Measurements from ENCODE around the gene SLC9C1. TPM values are rescaled to one million over a fixed set of nuclear protein-coding genes. Genes with fewer than 3 reads are reported as not detected.

The SLC9C1 gene
- polyA plus RNA-seq, 1 experiment: not detected

- DNase-seq (ENCODE audit: low read depth, low spot score): no peak
- POLR2A ChIA-PET: no interaction called here
- Histone ChIP-seq H3K4me3 (ENCODE audit: low read depth, low read length) (no peak overlapping the region), H3K27me3 (ENCODE audit: control insufficient read depth, insufficient read depth, low read length) (no peaks in the 10 kb centered on the region), H3K27ac (ENCODE audit: low read depth, low read length) (no peak overlapping the region), H3K9me3 (ENCODE audit: control insufficient read depth, insufficient read depth, low read length) (peaks cover 3% of the 10 kb centered on the region; the same call in 1 of the 2 replicates)
- CTCF ChIA-PET: interaction anchor here (1.2 kb wide), 1 partner anchor 118 kb away, joined by 3 read pairs; no protein-coding TSS in a partner anchor
- TF ChIP-seq, protein P1, sequence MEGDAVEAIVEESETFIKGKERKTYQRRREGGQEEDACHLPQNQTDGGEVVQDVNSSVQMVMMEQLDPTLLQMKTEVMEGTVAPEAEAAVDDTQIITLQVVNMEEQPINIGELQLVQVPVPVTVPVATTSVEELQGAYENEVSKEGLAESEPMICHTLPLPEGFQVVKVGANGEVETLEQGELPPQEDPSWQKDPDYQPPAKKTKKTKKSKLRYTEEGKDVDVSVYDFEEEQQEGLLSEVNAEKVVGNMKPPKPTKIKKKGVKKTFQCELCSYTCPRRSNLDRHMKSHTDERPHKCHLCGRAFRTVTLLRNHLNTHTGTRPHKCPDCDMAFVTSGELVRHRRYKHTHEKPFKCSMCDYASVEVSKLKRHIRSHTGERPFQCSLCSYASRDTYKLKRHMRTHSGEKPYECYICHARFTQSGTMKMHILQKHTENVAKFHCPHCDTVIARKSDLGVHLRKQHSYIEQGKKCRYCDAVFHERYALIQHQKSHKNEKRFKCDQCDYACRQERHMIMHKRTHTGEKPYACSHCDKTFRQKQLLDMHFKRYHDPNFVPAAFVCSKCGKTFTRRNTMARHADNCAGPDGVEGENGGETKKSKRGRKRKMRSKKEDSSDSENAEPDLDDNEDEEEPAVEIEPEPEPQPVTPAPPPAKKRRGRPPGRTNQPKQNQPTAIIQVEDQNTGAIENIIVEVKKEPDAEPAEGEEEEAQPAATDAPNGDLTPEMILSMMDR (IDR thresholded peaks at IDR 0.05; ENCODE audit: low read depth, low read length): no peak
These were observed 64.0 kb downstream of the SLC9C1 start for GRCh38 chr3:112230033-112230432.

DNA sequence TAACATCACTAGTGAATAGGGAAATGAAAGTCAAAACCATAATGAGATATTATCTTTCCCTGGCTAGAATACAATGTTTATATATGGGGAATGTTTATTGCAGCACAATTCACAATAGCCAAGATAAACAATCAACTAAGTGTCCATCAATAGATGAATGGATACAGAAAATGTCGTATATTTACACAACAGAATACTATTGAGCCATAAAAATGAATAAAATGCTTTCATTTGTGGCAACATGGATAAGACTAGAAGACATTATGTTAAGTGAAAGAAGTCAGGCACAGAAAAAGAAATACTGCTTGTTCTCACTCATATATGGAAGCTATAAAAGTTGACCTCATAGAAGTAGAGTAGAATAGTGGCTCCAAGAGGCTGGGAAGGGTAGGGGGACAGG is 65.2 kb downstream of the SLC9C1 start:
- Histone ChIP-seq H3K27ac (ENCODE audit: low read depth, low read length) (no peak overlapping the region), H3K27me3 (ENCODE audit: control insufficient read depth, insufficient read depth, low read length) (no peaks in the 10 kb centered on the region), H3K4me3 (ENCODE audit: low read depth, low read length) (no peak overlapping the region), H3K9me3 (ENCODE audit: control insufficient read depth, insufficient read depth, low read length) (peaks cover 3% of the 10 kb centered on the region; the same call in 1 of the 2 replicates)
- CTCF ChIA-PET: no interaction called here
- DNase-seq (ENCODE audit: low read depth, low spot score): no peak
- TF ChIP-seq, protein P1 (IDR thresholded peaks at IDR 0.05; ENCODE audit: low read depth, low read length): no peak
- POLR2A ChIA-PET: no interaction called here

DNA sequence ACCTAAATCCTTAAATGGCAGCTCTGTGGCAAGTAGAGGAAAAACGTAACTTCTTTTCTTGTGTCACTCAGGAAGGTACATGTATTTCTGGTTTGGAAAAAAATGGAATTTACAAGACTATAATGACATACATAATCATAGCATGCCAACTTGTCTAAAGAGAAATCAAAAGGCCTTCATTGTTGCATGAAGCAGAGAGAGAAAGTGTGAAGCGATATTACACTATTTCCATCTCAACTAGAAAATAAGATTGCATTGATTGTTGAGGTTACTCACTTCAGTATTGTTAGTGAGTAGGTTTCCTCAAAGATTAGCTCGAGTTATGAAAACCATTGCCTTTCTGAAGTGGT is 93.7 kb downstream of the SLC9C1 start:
- TF ChIP-seq, protein P1 (IDR thresholded peaks at IDR 0.05; ENCODE audit: low read depth, low read length): no peak
- CTCF ChIA-PET: no interaction called here
- H3K27me3 ChIP-seq (ENCODE audit: control insufficient read depth, insufficient read depth, low read length): no peaks in the 10 kb centered on the region
- H3K4me3 ChIP-seq (ENCODE audit: low read depth, low read length): no peak overlapping the region
- no peaks in the 10 kb centered on the region for H3K9me3 ChIP-seq (ENCODE audit: control insufficient read depth, insufficient read depth, low read length)
- POLR2A ChIA-PET: no interaction called here
- no peak overlapping the region for H3K27ac ChIP-seq (ENCODE audit: low read depth, low read length)
- DNase-seq (ENCODE audit: low read depth, low spot score): no peak

GRCh38 chr3:112199622-112200316 is 94.2 kb downstream of the SLC9C1 start:
- CTCF ChIA-PET: no interaction called here
- POLR2A ChIA-PET: no interaction called here

DNA sequence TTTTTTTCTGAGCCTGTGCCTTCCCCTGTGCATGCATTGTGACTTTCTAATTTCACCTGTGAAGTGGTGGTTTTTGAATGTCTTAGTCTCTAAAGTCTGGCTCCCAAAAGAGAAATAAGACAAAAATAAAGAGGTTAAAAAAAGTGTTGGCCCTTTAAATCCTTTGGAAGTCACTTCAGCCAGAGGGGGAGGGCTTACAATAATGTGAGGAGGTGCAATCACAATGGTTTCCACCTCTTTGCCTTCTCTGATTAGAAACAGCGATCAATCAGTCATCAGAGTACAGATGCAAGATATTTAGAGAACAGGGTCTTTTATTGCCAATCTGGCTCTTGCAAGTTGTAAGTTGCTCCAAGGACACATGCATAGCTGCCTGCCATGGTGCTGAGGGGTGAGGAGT is 96.9 kb downstream of the SLC9C1 start:
- Histone ChIP-seq H3K4me3 (ENCODE audit: low read depth, low read length) (no peak overlapping the region), H3K9me3 (ENCODE audit: control insufficient read depth, insufficient read depth, low read length) (no peaks in the 10 kb centered on the region), H3K27me3 (ENCODE audit: control insufficient read depth, insufficient read depth, low read length) (no peaks in the 10 kb centered on the region), H3K27ac (ENCODE audit: low read depth, low read length) (no peak overlapping the region)
- ChIA-PET POLR2A (no interaction called here), CTCF (no interaction called here)
- TF ChIP-seq, protein P1 (IDR thresholded peaks at IDR 0.05; ENCODE audit: low read depth, low read length): no peak
- no peak for DNase-seq (ENCODE audit: low read depth, low spot score)

More at GRCh38 chr3:112199622-112200316, 94.2 kb downstream of the SLC9C1 start:
- no peaks in the 10 kb centered on the region for H3K9me3 ChIP-seq (ENCODE audit: control insufficient read depth, insufficient read depth, low read length)
- no peaks in the 10 kb centered on the region for H3K27me3 ChIP-seq (ENCODE audit: control insufficient read depth, insufficient read depth, low read length)
- no peak overlapping the region for H3K27ac ChIP-seq (ENCODE audit: low read depth, low read length)
- DNase-seq (ENCODE audit: low read depth, low spot score): no peak
- no peak overlapping the region for H3K4me3 ChIP-seq (ENCODE audit: low read depth, low read length)
- TF ChIP-seq, protein P1 (IDR thresholded peaks at IDR 0.05; ENCODE audit: low read depth, low read length): no peak

Data from AG04450 (cell line).